ENCODE measurements around the gene XRCC1.

DNA sequence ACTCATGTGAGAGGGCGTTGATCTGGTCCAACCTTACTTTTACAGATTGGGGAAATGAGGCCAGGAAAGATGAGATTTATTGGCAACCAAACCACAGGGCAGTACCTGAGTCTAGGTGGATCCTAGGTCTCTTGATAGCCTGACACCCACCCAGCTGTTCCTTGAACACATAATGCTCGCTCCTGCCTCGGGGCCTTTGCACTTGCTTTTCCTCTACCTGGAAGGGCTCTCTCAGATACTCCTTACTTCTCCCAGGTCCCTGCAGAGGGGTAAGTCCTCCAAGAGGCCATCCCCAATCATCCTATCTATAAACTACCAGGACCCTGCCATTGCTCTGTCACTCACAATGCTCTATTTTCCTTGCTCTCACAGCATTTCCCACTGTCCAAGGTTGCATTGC lies 34.9 kb downstream of the XRCC1 start:
- TF ChIP-seq, protein P1, sequence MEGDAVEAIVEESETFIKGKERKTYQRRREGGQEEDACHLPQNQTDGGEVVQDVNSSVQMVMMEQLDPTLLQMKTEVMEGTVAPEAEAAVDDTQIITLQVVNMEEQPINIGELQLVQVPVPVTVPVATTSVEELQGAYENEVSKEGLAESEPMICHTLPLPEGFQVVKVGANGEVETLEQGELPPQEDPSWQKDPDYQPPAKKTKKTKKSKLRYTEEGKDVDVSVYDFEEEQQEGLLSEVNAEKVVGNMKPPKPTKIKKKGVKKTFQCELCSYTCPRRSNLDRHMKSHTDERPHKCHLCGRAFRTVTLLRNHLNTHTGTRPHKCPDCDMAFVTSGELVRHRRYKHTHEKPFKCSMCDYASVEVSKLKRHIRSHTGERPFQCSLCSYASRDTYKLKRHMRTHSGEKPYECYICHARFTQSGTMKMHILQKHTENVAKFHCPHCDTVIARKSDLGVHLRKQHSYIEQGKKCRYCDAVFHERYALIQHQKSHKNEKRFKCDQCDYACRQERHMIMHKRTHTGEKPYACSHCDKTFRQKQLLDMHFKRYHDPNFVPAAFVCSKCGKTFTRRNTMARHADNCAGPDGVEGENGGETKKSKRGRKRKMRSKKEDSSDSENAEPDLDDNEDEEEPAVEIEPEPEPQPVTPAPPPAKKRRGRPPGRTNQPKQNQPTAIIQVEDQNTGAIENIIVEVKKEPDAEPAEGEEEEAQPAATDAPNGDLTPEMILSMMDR (IDR thresholded peaks at IDR 0.05; ENCODE audit: insufficient read depth, low read depth, low read length) = no peak
- TF ChIP-seq EZH2 (IDR thresholded peaks at IDR 0.05; ENCODE audit: insufficient read depth, low read length) = no peak
